Measurements from ENCODE around the gene GBF1. TPM values are rescaled to one million over a fixed set of nuclear protein-coding genes. Genes with fewer than 3 reads are reported as not detected.

Gene GBF1
- total RNA-seq, 2 donors from 2014 or later, result 32.1 to 44.2 TPM

- Mint-ChIP-seq H3K36me3 (peaks cover 0 to 8% of the 10 kb centered on the region in 2 donors), H3K9me3 (no peaks in the 10 kb centered on the region), H3K27ac (no peak overlapping the region)
- no peak for DNase-seq (ENCODE audit: low spot score in 2 of 2)
- ATAC-seq, result no peak
These were observed 63.9 kb downstream of the GBF1 start for GRCh38 chr10:102309236-102309635.

- ATAC-seq, result no peak
These were observed 64.6 kb downstream of the GBF1 start for GRCh38 chr10:102309916-102310315.

GRCh38 chr10:102310361-102311024 lies 65.2 kb downstream of the GBF1 start:
- H3K36me3 Mint-ChIP-seq, result peaks cover 0 to 8% of the 10 kb centered on the region in 2 donors
- ATAC-seq (no peak), DNase-seq (ENCODE audit: low spot score in 2 of 2) (no peak)
- no peak overlapping the region for H3K27ac Mint-ChIP-seq
- H3K9me3 Mint-ChIP-seq, result no peaks in the 10 kb centered on the region

More at GRCh38 chr10:102309916-102310315, 64.6 kb downstream of the GBF1 start:
- H3K9me3 Mint-ChIP-seq, result no peaks in the 10 kb centered on the region
- H3K27ac Mint-ChIP-seq, result no peak overlapping the region
- H3K36me3 Mint-ChIP-seq, result peaks cover 0 to 8% of the 10 kb centered on the region in 2 donors
- no peak for DNase-seq (ENCODE audit: low spot score in 2 of 2)

GRCh38 chr10:102311025-102311420 lies 65.7 kb downstream of the GBF1 start:
- H3K27ac Mint-ChIP-seq, result no peak overlapping the region
- H3K9me3 Mint-ChIP-seq, result no peaks in the 10 kb centered on the region
- ATAC-seq, result no peak
- H3K36me3 Mint-ChIP-seq, result peaks cover 0 to 8% of the 10 kb centered on the region in 2 donors
- DNase-seq (ENCODE audit: low spot score in 2 of 2), result no peak

- peak overlapping the region in 1 of 2 donors; percentile 49 for H3K27ac Mint-ChIP-seq
- ATAC-seq (peak; percentile 89 to 91), DNase-seq (ENCODE audit: low spot score in 2 of 2) (no peak)
- H3K36me3 Mint-ChIP-seq, result no peaks in the 10 kb centered on the region
- H3K9me3 Mint-ChIP-seq, result no peaks in the 10 kb centered on the region
These were observed 67.4 kb downstream of the GBF1 start for GRCh38 chr10:102312683-102313082.

- DNase-seq (ENCODE audit: low spot score in 2 of 2), result no peak
- Mint-ChIP-seq H3K36me3 (no peaks in the 10 kb centered on the region), H3K9me3 (no peaks in the 10 kb centered on the region), H3K27ac (peak overlapping the region in 1 of 2 donors; percentile 49)
- no peak for ATAC-seq
These were observed 68.0 kb downstream of the GBF1 start for GRCh38 chr10:102313221-102313896.

GRCh38 chr10:102314801-102315200 lies 69.5 kb downstream of the GBF1 start:
- Mint-ChIP-seq H3K9me3 (no peaks in the 10 kb centered on the region), H3K27ac (no peak overlapping the region), H3K36me3 (no peaks in the 10 kb centered on the region)
- DNase-seq (ENCODE audit: low spot score in 2 of 2), result no peak
- no peak for ATAC-seq

GRCh38 chr10:102316421-102316820 lies 71.1 kb downstream of the GBF1 start:
- Mint-ChIP-seq H3K9me3 (no peaks in the 10 kb centered on the region), H3K27ac (no peak overlapping the region), H3K36me3 (no peaks in the 10 kb centered on the region)
- DNase-seq (ENCODE audit: low spot score in 2 of 2) (no peak), ATAC-seq (no peak)

GRCh38 chr10:102322914-102323313 lies 77.6 kb downstream of the GBF1 start:
- ATAC-seq (peak; percentile 64 to 96), DNase-seq (ENCODE audit: low spot score in 2 of 2) (peak in 1 of 2 donors; percentile 62)
- Mint-ChIP-seq H3K27ac (no peak overlapping the region), H3K9me3 (no peaks in the 10 kb centered on the region), H3K36me3 (no peaks in the 10 kb centered on the region)

- no peak overlapping the region for H3K27ac Mint-ChIP-seq
- no peak for DNase-seq (ENCODE audit: low spot score in 2 of 2)
- no peaks in the 10 kb centered on the region for H3K9me3 Mint-ChIP-seq
- no peaks in the 10 kb centered on the region for H3K36me3 Mint-ChIP-seq
- ATAC-seq, result no peak
These were observed 78.7 kb downstream of the GBF1 start for GRCh38 chr10:102324061-102324460.

GRCh38 chr10:102326031-102326430 lies 80.7 kb downstream of the GBF1 start:
- DNase-seq (ENCODE audit: low spot score in 2 of 2) (no peak), ATAC-seq (no peak)
- Mint-ChIP-seq H3K9me3 (no peaks in the 10 kb centered on the region), H3K36me3 (peaks cover 0 to under 1% of the 10 kb centered on the region in 2 donors), H3K27ac (no peak overlapping the region)

GRCh38 chr10:102327002-102327401 lies 81.7 kb downstream of the GBF1 start:
- ATAC-seq, result no peak
- peaks cover 0 to 4% of the 10 kb centered on the region in 2 donors for H3K36me3 Mint-ChIP-seq
- H3K27ac Mint-ChIP-seq, result no peak overlapping the region
- DNase-seq (ENCODE audit: low spot score in 2 of 2), result no peak
- no peaks in the 10 kb centered on the region for H3K9me3 Mint-ChIP-seq

GRCh38 chr10:102327641-102328040 lies 82.3 kb downstream of the GBF1 start:
- DNase-seq (ENCODE audit: low spot score in 2 of 2) (no peak), ATAC-seq (no peak)
- peaks cover 0 to 4% of the 10 kb centered on the region in 2 donors for H3K36me3 Mint-ChIP-seq
- no peak overlapping the region for H3K27ac Mint-ChIP-seq
- H3K9me3 Mint-ChIP-seq, result no peaks in the 10 kb centered on the region

- no peak for ATAC-seq
- Mint-ChIP-seq H3K9me3 (no peaks in the 10 kb centered on the region), H3K27ac (peak overlapping the region in 1 of 2 donors; percentile 56), H3K36me3 (peaks cover 0 to 4% of the 10 kb centered on the region in 2 donors)
- DNase-seq (ENCODE audit: low spot score in 2 of 2), result no peak
These were observed 87.4 kb downstream of the GBF1 start for GRCh38 chr10:102332772-102333171.

- H3K36me3 Mint-ChIP-seq, result peaks cover 0 to 4% of the 10 kb centered on the region in 2 donors
- no peak overlapping the region for H3K27ac Mint-ChIP-seq
- no peak for ATAC-seq
- H3K9me3 Mint-ChIP-seq, result no peaks in the 10 kb centered on the region
- DNase-seq (ENCODE audit: low spot score in 2 of 2), result no peak
These were observed 88.8 kb downstream of the GBF1 start for GRCh38 chr10:102334101-102334500.

- no peaks in the 10 kb centered on the region for H3K9me3 Mint-ChIP-seq
- DNase-seq (ENCODE audit: low spot score in 2 of 2), result no peak
- no peak overlapping the region for H3K27ac Mint-ChIP-seq
These were observed 89.9 kb downstream of the GBF1 start for GRCh38 chr10:102335184-102335583.

GRCh38 chr10:102341038-102341688 lies 95.8 kb downstream of the GBF1 start:
- no peaks in the 10 kb centered on the region for H3K9me3 Mint-ChIP-seq
- peak overlapping the region in 1 of 2 donors; percentile 77 for H3K27ac Mint-ChIP-seq
- DNase-seq (ENCODE audit: low spot score in 2 of 2) (no peak), ATAC-seq (peak; percentile 42 to 64)
- H3K36me3 Mint-ChIP-seq, result peaks cover 0 to 6% of the 10 kb centered on the region in 2 donors

More at GRCh38 chr10:102335184-102335583, 89.9 kb downstream of the GBF1 start:
- H3K36me3 Mint-ChIP-seq, result peaks cover 0 to 4% of the 10 kb centered on the region in 2 donors
- no peak for ATAC-seq

Data from activated naive CD4-positive, alpha-beta T cell treated with anti-CD3 and anti-CD28 coated beads, Interleukin-2, amount 50 U/mL, for 72 hours (primary cell).